ENCODE measurements around the gene GRXCR2.

- no peak for TF ChIP-seq CTCF (IDR thresholded peaks at IDR 0.05)
- TF ChIP-seq POLR2A (IDR thresholded peaks at IDR 0.05), result no peak
Measured at GRCh38 chr5:145913701-145914100, 40.9 kb upstream of the GRXCR2 start.
